HG02610 (cell line): ENCODE data around the gene PIK3C3.
"Not testable (repeated sequence)": the region's sequence is repeated elsewhere in the genome, so short reads cannot be mapped to it uniquely, and the experiment has no call there.

Experiments
- ATAC-seq: cut with Tn5 transposase; IDR thresholded peaks from one replicate; pipeline ENCODE4 v1.9.1; 2021; ENCODE audit warnings: mild to moderate bottlenecking, moderate library complexity; ENCODE audit not compliant: unreplicated experiment

Gene PIK3C3

GRCh38 chr18:42018831-42019230, 63.8 kb downstream of the PIK3C3 start:
- ATAC-seq = no peak

GRCh38 chr18:42024131-42024530, 69.1 kb downstream of the PIK3C3 start:
- peak; percentile 50 for ATAC-seq

- ATAC-seq = peak; percentile 3
Observed at GRCh38 chr18:42025491-42025890, 70.5 kb downstream of the PIK3C3 start.

- peak; percentile 92 for ATAC-seq
Observed at GRCh38 chr18:42025974-42026625, 71.1 kb downstream of the PIK3C3 start.

- no peak for ATAC-seq
Observed at GRCh38 chr18:42028247-42028832, 73.3 kb downstream of the PIK3C3 start.

- ATAC-seq = no peak
Observed at GRCh38 chr18:42029092-42029491, 74.1 kb downstream of the PIK3C3 start.

GRCh38 chr18:42030586-42031182, 75.7 kb downstream of the PIK3C3 start:
- no peak for ATAC-seq

- no peak for ATAC-seq
Observed at GRCh38 chr18:42032447-42032846, 77.4 kb downstream of the PIK3C3 start.

- ATAC-seq = no peak
Observed at GRCh38 chr18:42033137-42033810, 78.2 kb downstream of the PIK3C3 start.

- ATAC-seq = no peak
Observed at GRCh38 chr18:42038936-42039335, 83.9 kb downstream of the PIK3C3 start.

- no peak for ATAC-seq
Observed at GRCh38 chr18:42039396-42039795, 84.4 kb downstream of the PIK3C3 start.

GRCh38 chr18:42041793-42042192, 86.8 kb downstream of the PIK3C3 start:
- no peak for ATAC-seq

GRCh38 chr18:42045346-42045745, 90.3 kb downstream of the PIK3C3 start:
- no peak for ATAC-seq

- no peak for ATAC-seq
Observed at GRCh38 chr18:42047721-42048120, 92.7 kb downstream of the PIK3C3 start.

GRCh38 chr18:42048158-42048557, 93.1 kb downstream of the PIK3C3 start:
- ATAC-seq = no peak

- not testable (repeated sequence) for ATAC-seq
Observed at GRCh38 chr18:42049536-42049935, 94.5 kb downstream of the PIK3C3 start.

GRCh38 chr18:42051411-42051810, 96.4 kb downstream of the PIK3C3 start:
- no peak for ATAC-seq

GRCh38 chr18:42052122-42052708, 97.2 kb downstream of the PIK3C3 start:
- no peak for ATAC-seq

GRCh38 chr18:42053188-42053781, 98.3 kb downstream of the PIK3C3 start:
- peak; percentile 83 for ATAC-seq

- no peak for ATAC-seq
Observed at GRCh38 chr18:42064109-42064508, 109.1 kb downstream of the PIK3C3 start.

GRCh38 chr18:42067518-42067917, 112.5 kb downstream of the PIK3C3 start:
- ATAC-seq = no peak
